Liver (tissue), 9 donors: ENCODE data around the gene CCDC141. TPM values are rescaled to one million over a fixed set of nuclear protein-coding genes. Genes with fewer than 3 reads are reported as not detected.
A peak's percentile ranks its signal among the peaks of the same experiment; 100 is the strongest.

Experiments used
- DNase-seq: peaks from one replicate; pipeline ENCODE4 v3.0.0-alpha.2; 2017; ENCODE audit warnings: low spot score
- H3K27ac ChIP-seq, 2 donors: one replicate each; pipeline ENCODE4 v1.7.0; 2013; ENCODE audit warnings: inconsistent platforms in 2 of 2, low read length in 2 of 2, control low read depth in 1 of 2, low read depth in 1 of 2, mild to moderate bottlenecking in 1 of 2
- H3K27me3 ChIP-seq, 4 donors: one replicate each; pipeline versions ENCODE4 v1.6.1 to v1.7.0; 2013; ENCODE audit warnings: low read length in 3 of 4, inconsistent platforms in 1 of 4, mild to moderate bottlenecking in 1 of 4, moderate library complexity in 1 of 4; ENCODE audit not compliant: control insufficient read depth in 4 of 4, insufficient read depth in 4 of 4
- H3K36me3 ChIP-seq, 4 donors: one replicate each; pipeline versions ENCODE4 v1.6.1 to v1.7.0; 2013; ENCODE audit warnings: low read length in 3 of 4, mild to moderate bottlenecking in 3 of 4, low read depth in 1 of 4, moderate library complexity in 1 of 4; ENCODE audit not compliant: control insufficient read depth in 4 of 4, insufficient read depth in 3 of 4
- H3K4me1 ChIP-seq, 4 donors: one replicate each; pipeline versions ENCODE4 v1.6.1 to v1.7.0; 2013; ENCODE audit warnings: low read length in 3 of 4, mild to moderate bottlenecking in 3 of 4, moderate library complexity in 1 of 4; ENCODE audit not compliant: control insufficient read depth in 4 of 4, insufficient read depth in 4 of 4
- H3K4me3 ChIP-seq, 3 donors: one replicate each; pipeline versions ENCODE4 v1.6.1 to v1.7.0; 2013; ENCODE audit warnings: low read length in 3 of 3, control low read depth in 1 of 3, low read depth in 1 of 3, mild to moderate bottlenecking in 1 of 3
- H3K9ac ChIP-seq, 2 donors: one replicate each; pipeline ENCODE4 v1.7.0; 2013; ENCODE audit warnings: low read length in 2 of 2, mild to moderate bottlenecking in 2 of 2, moderate library complexity in 2 of 2, control low read depth in 1 of 2, low read depth in 1 of 2
- H3K9me3 ChIP-seq, 4 donors: one replicate each; pipeline versions ENCODE4 v1.6.1 to v1.7.0; 2013; ENCODE audit warnings: low read length in 3 of 4; ENCODE audit not compliant: control insufficient read depth in 4 of 4
- ATF3 ChIP-seq: IDR thresholded peaks from 2 replicates; pipeline ENCODE4 v1.6.1; 2016; ENCODE audit warnings: antibody characterized with exemption
- FOXA1 ChIP-seq: IDR thresholded peaks from 2 replicates; pipeline ENCODE4 v1.6.1; 2016; ENCODE audit warnings: antibody characterized with exemption
- GABPA ChIP-seq, 2 donors: IDR thresholded peaks in 1 of 2; conservative IDR thresholded peaks in 1 of 2; 2 replicates each; pipeline ENCODE4 v1.6.1; 2016; ENCODE audit warnings: antibody characterized with exemption in 2 of 2, mild to moderate bottlenecking in 1 of 2, moderate library complexity in 1 of 2
- HNF4A ChIP-seq, 2 donors: conservative IDR thresholded peaks; 2 replicates each; pipeline ENCODE4 v1.6.1; 2016; ENCODE audit warnings: antibody characterized with exemption in 2 of 2, mild to moderate bottlenecking in 2 of 2
- HNF4G ChIP-seq: IDR thresholded peaks from 2 replicates; pipeline ENCODE4 v1.6.1; 2016; ENCODE audit warnings: antibody characterized with exemption
- JUND ChIP-seq, 2 donors: IDR thresholded peaks; 2 replicates each; pipeline ENCODE4 v1.6.1; 2016; ENCODE audit warnings: antibody characterized with exemption in 2 of 2
- MAX ChIP-seq: IDR thresholded peaks from 2 replicates; pipeline ENCODE4 v1.6.1; 2016; ENCODE audit warnings: antibody characterized with exemption
- NR2F2 ChIP-seq: IDR thresholded peaks from 2 replicates; pipeline ENCODE4 v1.6.1; 2016; ENCODE audit warnings: antibody characterized with exemption
- RAD21 ChIP-seq, 2 donors: IDR thresholded peaks; 2 replicates each; pipeline ENCODE4 v1.6.1; 2016; ENCODE audit warnings: antibody characterized with exemption in 2 of 2, mild to moderate bottlenecking in 2 of 2
- RXRA ChIP-seq, 2 donors: IDR thresholded peaks; 2 replicates each; pipeline ENCODE4 v1.6.1; 2017 to 2018; ENCODE audit warnings: antibody characterized with exemption in 2 of 2, mild to moderate bottlenecking in 1 of 2
- SP1 ChIP-seq: IDR thresholded peaks from 2 replicates; pipeline ENCODE4 v1.6.1; 2018; ENCODE audit warnings: antibody characterized with exemption, mild to moderate bottlenecking
- TAF1 ChIP-seq: conservative IDR thresholded peaks from 2 replicates; pipeline ENCODE4 v1.6.1; 2016; ENCODE audit warnings: antibody characterized with exemption, mild to moderate bottlenecking
- YY1 ChIP-seq: IDR thresholded peaks from 2 replicates; pipeline ENCODE4 v1.6.1; 2016; ENCODE audit warnings: antibody characterized with exemption, mild to moderate bottlenecking
- WGBS: extraction: QIAGEN DNeasy Blood & Tissue Kit; methylation state at CpG from one replicate; pipeline ENCODE4 v1.1.7; 2013; 5-methylcytosine and 5-hydroxymethylcytosine counted together
- polyA plus RNA-seq, 2 donors: library from polyadenylated mRNA; stranded (reverse) in 1 of 2; unstranded in 1 of 2; fragments of 200-250 nt in 1 of 2; fragments of >200 nt in 1 of 2; fragmentation: Nextera tagmentation in 1 of 2; extraction: Ambion mirVana in 1 of 2; gene quantifications; one replicate each; pipeline versions ENCODE4 v1.2.1 to v1.2.3, GENCODE V29; 2013 to 2015
- total RNA-seq, 2 donors: library from RNA; depleted of rRNA; stranded (reverse); fragments of >200 nt; gene quantifications; one replicate each; pipeline ENCODE4 v1.2.3, GENCODE V29; 2014
- TF ChIP-seq, protein P1 (sequence below): fragments of 150-350 bp; IDR thresholded peaks from 2 replicates; pipeline ENCODE4 v1.5.1; 2017; ENCODE audit warnings: improper control_type of control experiment, low read depth, low read length; ENCODE audit not compliant: missing input control
- TF ChIP-seq, protein P2 (sequence below): IDR thresholded peaks from 2 replicates; pipeline ENCODE4 v1.6.1; 2016; ENCODE audit warnings: antibody characterized with exemption, mild to moderate bottlenecking
- TF ChIP-seq, protein P3 (sequence below): IDR thresholded peaks from 2 replicates; pipeline ENCODE4 v1.6.1; 2016; ENCODE audit warnings: antibody characterized with exemption
- donor health status: healthy.
- donor health status: healthy.
- donor health status: healthy.
- donor health status: healthy.
- donor health status: healthy.

The CCDC141 gene
- 1 to 10 TPM in 1 of 2 donors, under 1 TPM in 1; 0.37 to 1.0 TPM for total RNA-seq
- under 1 TPM; 0.05 to 0.40 TPM for polyA plus RNA-seq

DNA sequence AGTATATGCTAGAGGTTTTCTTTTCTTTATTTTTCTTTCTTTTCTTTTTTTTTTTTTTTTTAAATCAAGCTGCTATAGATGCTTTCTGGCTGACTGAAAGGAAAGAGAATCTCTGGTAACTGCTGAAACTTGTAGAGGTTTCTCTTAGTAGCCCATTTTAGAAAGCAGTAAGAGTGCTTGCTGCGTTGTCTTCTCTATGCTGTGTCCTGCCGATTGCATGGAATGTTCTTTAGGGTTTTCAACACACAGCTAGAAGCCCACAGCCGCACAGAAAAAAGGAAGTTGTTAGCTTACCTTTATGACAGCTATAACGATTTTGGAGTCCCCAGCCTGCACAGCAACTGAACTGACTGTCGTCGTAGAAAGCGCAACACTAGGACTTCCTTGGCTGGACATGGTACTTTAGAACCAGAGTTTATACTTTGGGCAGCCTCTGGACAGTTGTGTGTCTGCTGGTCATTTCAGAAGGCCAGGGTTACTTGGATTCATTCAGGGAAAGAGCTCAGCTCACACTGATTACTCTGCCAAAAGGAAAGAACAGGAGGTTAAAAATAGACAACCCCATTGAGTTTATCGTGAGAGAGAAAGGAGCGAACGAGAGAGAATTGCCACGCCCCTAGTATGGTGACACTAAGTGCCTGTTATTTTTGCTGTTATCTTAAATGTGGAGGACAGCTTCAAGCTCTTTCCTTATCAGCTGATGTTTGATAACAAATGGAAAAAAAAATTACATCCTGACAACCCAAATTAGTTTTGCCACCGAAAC lies at the start of gene CCDC141:
TSS of gene CCDC141 (minus strand) at position 592 of the 766 bp plus-strand sequence. CDS start at position 396, 196 bp downstream.
- H3K27ac ChIP-seq: no peak within 1 kb of the TSS
- H3K9me3 ChIP-seq: no peaks in the 10 kb centered on the region
- DNase-seq: no peak
- H3K9ac ChIP-seq: no peak within 1 kb of the TSS
- H3K27me3 ChIP-seq: peaks cover 0 to 3% (median 0%) of the 10 kb centered on the region in 4 donors
- peaks cover 0 to 7% (median 0%) of the 10 kb centered on the region in 4 donors for H3K4me1 ChIP-seq
- no peak for TF ChIP-seq HNF4G
- TF ChIP-seq SP1: no peak
- TF ChIP-seq HNF4A (conservative IDR thresholded peaks at IDR 0.05): peak; percentile 4 to 13
- TF ChIP-seq NR2F2: peak; percentile 56
- no peak for TF ChIP-seq GABPA (IDR thresholded peaks at IDR 0.05 in 1 of 2, conservative IDR thresholded peaks at IDR 0.05 in 1 of 2)
- peak; percentile 14 for TF ChIP-seq YY1
- TF ChIP-seq, protein P1, sequence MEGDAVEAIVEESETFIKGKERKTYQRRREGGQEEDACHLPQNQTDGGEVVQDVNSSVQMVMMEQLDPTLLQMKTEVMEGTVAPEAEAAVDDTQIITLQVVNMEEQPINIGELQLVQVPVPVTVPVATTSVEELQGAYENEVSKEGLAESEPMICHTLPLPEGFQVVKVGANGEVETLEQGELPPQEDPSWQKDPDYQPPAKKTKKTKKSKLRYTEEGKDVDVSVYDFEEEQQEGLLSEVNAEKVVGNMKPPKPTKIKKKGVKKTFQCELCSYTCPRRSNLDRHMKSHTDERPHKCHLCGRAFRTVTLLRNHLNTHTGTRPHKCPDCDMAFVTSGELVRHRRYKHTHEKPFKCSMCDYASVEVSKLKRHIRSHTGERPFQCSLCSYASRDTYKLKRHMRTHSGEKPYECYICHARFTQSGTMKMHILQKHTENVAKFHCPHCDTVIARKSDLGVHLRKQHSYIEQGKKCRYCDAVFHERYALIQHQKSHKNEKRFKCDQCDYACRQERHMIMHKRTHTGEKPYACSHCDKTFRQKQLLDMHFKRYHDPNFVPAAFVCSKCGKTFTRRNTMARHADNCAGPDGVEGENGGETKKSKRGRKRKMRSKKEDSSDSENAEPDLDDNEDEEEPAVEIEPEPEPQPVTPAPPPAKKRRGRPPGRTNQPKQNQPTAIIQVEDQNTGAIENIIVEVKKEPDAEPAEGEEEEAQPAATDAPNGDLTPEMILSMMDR: no peak
- peak; percentile 21 for TF ChIP-seq TAF1
- no peak for TF ChIP-seq RAD21 (IDR thresholded peaks at IDR 0.05)
- TF ChIP-seq JUND (IDR thresholded peaks at IDR 0.05): no peak
- no peak for TF ChIP-seq FOXA1
- TF ChIP-seq RXRA (IDR thresholded peaks at IDR 0.05): no peak
- TF ChIP-seq, protein P2, sequence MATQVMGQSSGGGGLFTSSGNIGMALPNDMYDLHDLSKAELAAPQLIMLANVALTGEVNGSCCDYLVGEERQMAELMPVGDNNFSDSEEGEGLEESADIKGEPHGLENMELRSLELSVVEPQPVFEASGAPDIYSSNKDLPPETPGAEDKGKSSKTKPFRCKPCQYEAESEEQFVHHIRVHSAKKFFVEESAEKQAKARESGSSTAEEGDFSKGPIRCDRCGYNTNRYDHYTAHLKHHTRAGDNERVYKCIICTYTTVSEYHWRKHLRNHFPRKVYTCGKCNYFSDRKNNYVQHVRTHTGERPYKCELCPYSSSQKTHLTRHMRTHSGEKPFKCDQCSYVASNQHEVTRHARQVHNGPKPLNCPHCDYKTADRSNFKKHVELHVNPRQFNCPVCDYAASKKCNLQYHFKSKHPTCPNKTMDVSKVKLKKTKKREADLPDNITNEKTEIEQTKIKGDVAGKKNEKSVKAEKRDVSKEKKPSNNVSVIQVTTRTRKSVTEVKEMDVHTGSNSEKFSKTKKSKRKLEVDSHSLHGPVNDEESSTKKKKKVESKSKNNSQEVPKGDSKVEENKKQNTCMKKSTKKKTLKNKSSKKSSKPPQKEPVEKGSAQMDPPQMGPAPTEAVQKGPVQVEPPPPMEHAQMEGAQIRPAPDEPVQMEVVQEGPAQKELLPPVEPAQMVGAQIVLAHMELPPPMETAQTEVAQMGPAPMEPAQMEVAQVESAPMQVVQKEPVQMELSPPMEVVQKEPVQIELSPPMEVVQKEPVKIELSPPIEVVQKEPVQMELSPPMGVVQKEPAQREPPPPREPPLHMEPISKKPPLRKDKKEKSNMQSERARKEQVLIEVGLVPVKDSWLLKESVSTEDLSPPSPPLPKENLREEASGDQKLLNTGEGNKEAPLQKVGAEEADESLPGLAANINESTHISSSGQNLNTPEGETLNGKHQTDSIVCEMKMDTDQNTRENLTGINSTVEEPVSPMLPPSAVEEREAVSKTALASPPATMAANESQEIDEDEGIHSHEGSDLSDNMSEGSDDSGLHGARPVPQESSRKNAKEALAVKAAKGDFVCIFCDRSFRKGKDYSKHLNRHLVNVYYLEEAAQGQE: peak; percentile 21
- TF ChIP-seq, protein P3, sequence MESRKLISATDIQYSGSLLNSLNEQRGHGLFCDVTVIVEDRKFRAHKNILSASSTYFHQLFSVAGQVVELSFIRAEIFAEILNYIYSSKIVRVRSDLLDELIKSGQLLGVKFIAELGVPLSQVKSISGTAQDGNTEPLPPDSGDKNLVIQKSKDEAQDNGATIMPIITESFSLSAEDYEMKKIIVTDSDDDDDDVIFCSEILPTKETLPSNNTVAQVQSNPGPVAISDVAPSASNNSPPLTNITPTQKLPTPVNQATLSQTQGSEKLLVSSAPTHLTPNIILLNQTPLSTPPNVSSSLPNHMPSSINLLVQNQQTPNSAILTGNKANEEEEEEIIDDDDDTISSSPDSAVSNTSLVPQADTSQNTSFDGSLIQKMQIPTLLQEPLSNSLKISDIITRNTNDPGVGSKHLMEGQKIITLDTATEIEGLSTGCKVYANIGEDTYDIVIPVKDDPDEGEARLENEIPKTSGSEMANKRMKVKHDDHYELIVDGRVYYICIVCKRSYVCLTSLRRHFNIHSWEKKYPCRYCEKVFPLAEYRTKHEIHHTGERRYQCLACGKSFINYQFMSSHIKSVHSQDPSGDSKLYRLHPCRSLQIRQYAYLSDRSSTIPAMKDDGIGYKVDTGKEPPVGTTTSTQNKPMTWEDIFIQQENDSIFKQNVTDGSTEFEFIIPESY: peak; percentile 50
- no peak for TF ChIP-seq MAX
- TF ChIP-seq ATF3: no peak
- no peaks in the 10 kb centered on the region for H3K36me3 ChIP-seq
- 28% methylated on average over 12 of the region's 12 CpGs for WGBS
- peak within 1 kb of the TSS in 1 of 3 donors; percentile 28 for H3K4me3 ChIP-seq
